ENCODE data around the gene CORO7. TPM values are rescaled to one million over a fixed set of nuclear protein-coding genes. Genes with fewer than 3 reads are reported as not detected.
A peak's percentile ranks its signal among the peaks of the same experiment; 100 is the strongest.

The CORO7 gene
- total RNA-seq, 1 donor from 2014 or later, result 52.4 TPM

DNA sequence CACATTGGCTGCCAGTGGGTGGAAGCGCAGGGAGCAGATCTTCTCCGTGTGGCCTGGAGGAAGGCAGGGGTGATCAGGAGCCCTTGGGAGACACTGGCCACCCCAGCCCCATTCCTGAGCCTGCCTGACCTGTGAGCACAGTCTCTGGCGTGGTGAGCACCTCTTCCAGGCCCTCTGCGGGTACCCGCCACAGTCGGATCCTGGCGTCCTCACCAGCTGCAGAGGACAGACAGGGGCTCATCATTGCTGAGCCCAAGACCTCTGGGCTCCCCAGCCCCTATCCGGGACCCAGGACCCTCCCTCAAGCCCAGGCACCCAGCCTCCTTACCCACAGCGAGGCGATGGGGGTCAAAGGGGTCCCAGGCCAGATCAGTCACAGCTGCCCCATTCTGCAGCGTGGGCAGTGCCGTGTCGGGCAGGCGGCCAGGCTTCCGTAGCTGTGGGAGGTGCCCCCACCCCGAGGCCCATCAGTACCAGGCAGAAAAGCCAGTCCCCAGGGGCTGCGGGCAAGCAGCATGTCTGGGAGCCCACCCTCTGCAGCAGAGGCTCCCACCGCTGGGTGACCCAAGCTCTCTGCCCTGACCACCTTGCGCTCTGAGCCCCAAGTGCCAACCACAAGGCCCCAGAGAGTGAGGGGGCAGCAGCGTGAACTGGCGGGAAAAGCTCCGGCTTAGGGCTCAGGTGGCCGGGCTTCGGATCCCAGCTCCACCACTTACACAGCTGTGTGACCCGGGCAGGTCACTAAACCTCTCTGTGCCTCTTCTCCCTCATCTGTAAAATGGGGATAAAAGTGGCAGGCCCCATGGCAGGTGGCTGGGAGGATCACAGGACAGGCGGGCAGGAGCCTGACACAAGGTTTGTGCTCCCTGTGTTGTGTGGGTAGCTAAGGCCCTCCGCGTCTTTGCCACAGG, 55.1 kb downstream of the CORO7 start:
- TF ChIP-seq, protein P1, sequence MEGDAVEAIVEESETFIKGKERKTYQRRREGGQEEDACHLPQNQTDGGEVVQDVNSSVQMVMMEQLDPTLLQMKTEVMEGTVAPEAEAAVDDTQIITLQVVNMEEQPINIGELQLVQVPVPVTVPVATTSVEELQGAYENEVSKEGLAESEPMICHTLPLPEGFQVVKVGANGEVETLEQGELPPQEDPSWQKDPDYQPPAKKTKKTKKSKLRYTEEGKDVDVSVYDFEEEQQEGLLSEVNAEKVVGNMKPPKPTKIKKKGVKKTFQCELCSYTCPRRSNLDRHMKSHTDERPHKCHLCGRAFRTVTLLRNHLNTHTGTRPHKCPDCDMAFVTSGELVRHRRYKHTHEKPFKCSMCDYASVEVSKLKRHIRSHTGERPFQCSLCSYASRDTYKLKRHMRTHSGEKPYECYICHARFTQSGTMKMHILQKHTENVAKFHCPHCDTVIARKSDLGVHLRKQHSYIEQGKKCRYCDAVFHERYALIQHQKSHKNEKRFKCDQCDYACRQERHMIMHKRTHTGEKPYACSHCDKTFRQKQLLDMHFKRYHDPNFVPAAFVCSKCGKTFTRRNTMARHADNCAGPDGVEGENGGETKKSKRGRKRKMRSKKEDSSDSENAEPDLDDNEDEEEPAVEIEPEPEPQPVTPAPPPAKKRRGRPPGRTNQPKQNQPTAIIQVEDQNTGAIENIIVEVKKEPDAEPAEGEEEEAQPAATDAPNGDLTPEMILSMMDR (IDR thresholded peaks at IDR 0.05), result no peak
- peaks cover 51% of the 10 kb centered on the region for H3K36me3 ChIP-seq
- no peak overlapping the region for H3K4me3 ChIP-seq
- intact Hi-C loops (cut with DNase I), result no loop called here
- no peaks in the 10 kb centered on the region for H3K27me3 ChIP-seq
- no peaks in the 10 kb centered on the region for H3K4me1 ChIP-seq
- H3K9me3 ChIP-seq, result no peaks in the 10 kb centered on the region
- DNase-seq (no peak), ATAC-seq (no peak)
- H3K27ac ChIP-seq, result no peak overlapping the region

GRCh38 chr16:4360538-4361021, 55.8 kb downstream of the CORO7 start:
- ATAC-seq, result peak; percentile 43
- TF ChIP-seq, protein P1 (IDR thresholded peaks at IDR 0.05), result no peak
- Histone ChIP-seq H3K9me3 (no peaks in the 10 kb centered on the region), H3K4me1 (no peaks in the 10 kb centered on the region), H3K36me3 (peaks cover 51% of the 10 kb centered on the region), H3K4me3 (no peak overlapping the region), H3K27ac (no peak overlapping the region), H3K27me3 (no peaks in the 10 kb centered on the region)
- DNase-seq, result no peak
- intact Hi-C loops (cut with DNase I), result no loop called here

DNA sequence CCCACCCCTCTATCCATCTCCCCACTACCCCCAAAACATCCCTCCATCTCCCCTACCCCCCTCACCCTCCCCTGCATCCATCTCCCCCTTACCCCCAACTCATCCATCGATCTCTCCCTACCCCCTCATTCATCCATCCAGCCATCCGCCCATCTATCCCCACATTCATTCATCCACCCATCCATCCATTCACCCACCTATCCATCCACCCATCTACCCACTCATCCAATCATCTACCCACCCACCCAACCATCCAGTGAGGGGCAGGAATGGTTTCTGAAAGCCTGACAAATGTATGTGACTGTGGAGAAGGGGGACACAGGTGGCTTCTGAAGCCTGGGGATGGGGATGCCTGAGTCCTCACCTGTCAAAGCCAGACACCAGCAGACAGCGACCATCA, 56.5 kb downstream of the CORO7 start:
- no peaks in the 10 kb centered on the region for H3K9me3 ChIP-seq
- H3K4me3 ChIP-seq, result no peak overlapping the region
- no peak overlapping the region for H3K27ac ChIP-seq
- H3K36me3 ChIP-seq, result peaks cover 48% of the 10 kb centered on the region
- ATAC-seq (no peak), DNase-seq (no peak)
- H3K4me1 ChIP-seq, result no peaks in the 10 kb centered on the region
- intact Hi-C loops (cut with DNase I), result loop anchor here (5.0 kb wide), 1 partner anchor 42 kb away; no protein-coding TSS in a partner anchor
- H3K27me3 ChIP-seq, result no peaks in the 10 kb centered on the region
- TF ChIP-seq, protein P1 (IDR thresholded peaks at IDR 0.05), result no peak

DNA sequence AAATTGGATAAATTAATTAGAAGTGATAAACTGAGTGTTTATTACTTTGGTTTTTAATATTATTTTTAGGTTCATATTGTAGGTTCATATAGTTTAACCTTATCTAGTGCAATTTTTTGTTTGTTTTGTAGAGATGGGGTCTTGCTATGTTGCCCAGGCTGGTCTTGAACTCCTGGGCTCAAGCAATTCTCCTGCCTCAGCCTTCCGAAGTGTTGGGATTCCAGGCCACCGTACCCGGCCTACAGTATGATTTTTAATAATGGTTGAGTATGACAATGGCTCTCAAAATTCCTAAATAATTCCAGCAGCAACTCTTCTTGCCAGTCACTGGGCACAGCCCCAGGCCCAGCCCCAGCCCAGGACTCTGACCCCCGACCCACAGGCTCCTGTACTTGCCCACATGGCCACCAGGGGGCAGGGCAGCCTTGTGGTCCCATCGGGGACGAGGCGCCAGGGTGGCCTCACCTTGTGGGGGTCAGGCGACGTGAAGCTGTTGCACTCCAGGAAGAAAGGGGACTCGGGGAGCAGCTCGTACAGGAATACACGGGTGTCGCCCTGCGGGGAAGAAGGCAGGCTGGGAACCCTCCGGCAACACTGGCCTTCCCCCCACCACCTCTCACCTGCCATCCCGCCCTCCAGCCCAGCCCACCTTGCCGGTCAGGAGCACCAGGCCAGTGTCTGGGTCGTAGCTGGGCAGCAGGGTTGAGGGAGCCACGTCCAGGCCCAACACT, 57.4 kb downstream of the CORO7 start:
- H3K27ac ChIP-seq, result no peak overlapping the region
- H3K9me3 ChIP-seq, result no peaks in the 10 kb centered on the region
- intact Hi-C loops (cut with DNase I), result loop anchor here (5.0 kb wide), 1 partner anchor 43 kb away; no protein-coding TSS in a partner anchor

GRCh38 chr16:4358236-4358635, 58.2 kb downstream of the CORO7 start:
- no peak overlapping the region for H3K27ac ChIP-seq
- no peaks in the 10 kb centered on the region for H3K27me3 ChIP-seq
- TF ChIP-seq, protein P1 (IDR thresholded peaks at IDR 0.05), result no peak
- no peaks in the 10 kb centered on the region for H3K4me1 ChIP-seq
- H3K9me3 ChIP-seq, result no peaks in the 10 kb centered on the region
- ATAC-seq (no peak), DNase-seq (no peak)
- no peak overlapping the region for H3K4me3 ChIP-seq
- H3K36me3 ChIP-seq, result peaks cover 34% of the 10 kb centered on the region
- intact Hi-C loops (cut with DNase I), result loop anchor here (5.0 kb wide), 1 partner anchor 44 kb away; no protein-coding TSS in a partner anchor

More for the DNA sequence above, 57.4 kb downstream of the CORO7 start:
- peak; percentile 80 for ATAC-seq
- H3K27me3 ChIP-seq, result no peaks in the 10 kb centered on the region
- peaks cover 41% of the 10 kb centered on the region for H3K36me3 ChIP-seq
- H3K4me3 ChIP-seq, result no peak overlapping the region
- peak; percentile 87 for DNase-seq
- TF ChIP-seq, protein P1 (IDR thresholded peaks at IDR 0.05), result peak; percentile 96
- H3K4me1 ChIP-seq, result no peaks in the 10 kb centered on the region
